Endothelial cell of umbilical vein (primary cell): ENCODE data around the gene LYSMD4. TPM values are rescaled to one million over a fixed set of nuclear protein-coding genes. Genes with fewer than 3 reads are reported as not detected.

Source experiments
- BruUV-seq: library from RNA; stranded (reverse); fragments of 400-500 nt; replicated peaks from 2 replicates; lab custom pipeline; 2021; lab: Mats Ljungman, UMichigan
- CTCF ChIA-PET: fragments of 300-600, 350-600 bp; sonication (Branson Sonifier 250); formaldehyde crosslinking; loops from one replicate; lab custom pipeline; 2021; ENCODE audit warnings: antibody characterized with exemption, inconsistent platforms; lab: Charles Lee
- POLR2A ChIA-PET: fragments of 300-600, 350-600 bp; sonication (Branson Sonifier 250); formaldehyde crosslinking; loops from one replicate; lab custom pipeline; 2021; ENCODE audit warnings: antibody characterized with exemption, inconsistent platforms; lab: Charles Lee
- DNase-seq: peaks from one replicate; pipeline ENCODE4 v3.0.0-alpha.2; 2011; ENCODE audit warnings: low read depth, low spot score
- FAIRE-seq: peaks from 2 replicates; lab custom pipeline; 2011; peaks lifted over from hg19 to GRCh38; lab: Jason Lieb, UNC
- H2AFZ ChIP-seq: 2 replicates; pipeline ENCODE4 v1.6.0; 2012; ENCODE audit warnings: low read depth, low read length, control low read depth, inconsistent platforms
- H3K27ac ChIP-seq: 2 replicates; pipeline ENCODE4 v1.5.1; 2011; ENCODE audit warnings: low read depth, mild to moderate bottlenecking, control low read depth, low read length, moderate library complexity; ENCODE audit not compliant: insufficient read depth
- H3K27me3 ChIP-seq, 2 experiments: 2 replicates each; pipeline versions ENCODE4 v1.6.0 to v1.6.1; 2011; ENCODE audit warnings: low read length in 2 of 2, mixed read lengths in 1 of 2; ENCODE audit not compliant: control insufficient read depth in 2 of 2, insufficient read depth in 2 of 2
- H3K36me3 ChIP-seq, 2 experiments: 2 replicates in 1 of 2; 3 replicates in 1 of 2; pipeline ENCODE4 v1.5.1; 2011; ENCODE audit warnings: low read length in 2 of 2, mild to moderate bottlenecking in 1 of 2, moderate library complexity in 1 of 2; ENCODE audit not compliant: control insufficient read depth in 2 of 2, insufficient read depth in 2 of 2; ENCODE audit errors: extremely low read depth in 1 of 2
- H3K4me1 ChIP-seq: 3 replicates; pipeline ENCODE4 v1.5.1; 2011; ENCODE audit warnings: mild to moderate bottlenecking, low read length; ENCODE audit not compliant: control insufficient read depth, insufficient read depth; ENCODE audit errors: extremely low read depth
- H3K4me2 ChIP-seq: 2 replicates; pipeline ENCODE4 v1.6.1; 2011; ENCODE audit warnings: low read length, control low read depth, mixed read lengths; ENCODE audit not compliant: insufficient read depth
- H3K4me3 ChIP-seq, 3 experiments: fragments of 200-600 bp in 1 of 3; sonication (generic), shearing (Covaris generic) in 1 of 3; replicated peaks in 1 of 3; 2 replicates each; pipeline ENCODE4 v1.5.1; 2011 to 2016; ENCODE audit warnings: control low read depth in 3 of 3, low read length in 3 of 3, mild to moderate bottlenecking in 2 of 3, inconsistent platforms in 1 of 3, low read depth in 1 of 3, moderate library complexity in 1 of 3; ENCODE audit not compliant: insufficient read depth in 1 of 3
- H3K79me2 ChIP-seq: 2 replicates; pipeline ENCODE4 v1.6.0; 2012; ENCODE audit warnings: low read length, inconsistent platforms; ENCODE audit not compliant: control insufficient read depth, insufficient read depth
- H3K9ac ChIP-seq: replicated peaks from 2 replicates; pipeline ENCODE3; 2011; ENCODE audit warnings: low read length, control low read depth; ENCODE audit not compliant: insufficient read depth; ENCODE audit errors: extremely low read depth
- H3K9me1 ChIP-seq: replicated peaks from 3 replicates; pipeline ENCODE4 v1.6.0; 2011; ENCODE audit warnings: mild to moderate bottlenecking, low read length; ENCODE audit not compliant: control insufficient read depth, insufficient read depth; ENCODE audit errors: extremely low read depth
- H3K9me3 ChIP-seq: replicated peaks from 2 replicates; pipeline ENCODE4 v1.5.1; 2012; ENCODE audit warnings: low read length, inconsistent platforms; ENCODE audit not compliant: control insufficient read depth, insufficient read depth
- H4K20me1 ChIP-seq: replicated peaks from 2 replicates; pipeline ENCODE3; 2011; ENCODE audit warnings: mild to moderate bottlenecking, low read length; ENCODE audit not compliant: control insufficient read depth, insufficient read depth; ENCODE audit errors: extremely low read depth
- CTCF ChIP-seq, 2 donors: IDR thresholded peaks; 1 replicate in 1 of 2; 2 replicates in 1 of 2; pipeline ENCODE4 v1.5.1; 2011; ENCODE audit warnings: low read length in 2 of 2, mild to moderate bottlenecking in 2 of 2, moderate library complexity in 2 of 2, control low read depth in 1 of 2, inconsistent platforms in 1 of 2, low read depth in 1 of 2; ENCODE audit not compliant: insufficient read depth in 1 of 2; ENCODE audit errors: extremely low read depth in 1 of 2
- EZH2 ChIP-seq: IDR thresholded peaks from 2 replicates; pipeline ENCODE4 v1.6.1; 2012; ENCODE audit warnings: borderline replicate concordance, low read depth, mild to moderate bottlenecking, moderate library complexity, low read length, inconsistent platforms; ENCODE audit not compliant: severe bottlenecking
- FOS ChIP-seq: IDR thresholded peaks from 2 replicates; pipeline ENCODE4 v1.6.1; 2011; ENCODE audit warnings: mild to moderate bottlenecking, low read length, moderate library complexity, borderline replicate concordance; ENCODE audit not compliant: insufficient read depth
- GATA2 ChIP-seq: IDR thresholded peaks from 2 replicates; pipeline ENCODE4 v1.7.0; 2011; ENCODE audit warnings: low read depth, mild to moderate bottlenecking, moderate library complexity, mixed read lengths, low read length; ENCODE audit not compliant: insufficient read length, insufficient read depth
- JUN ChIP-seq: IDR thresholded peaks from 2 replicates; pipeline ENCODE4 v1.6.1; 2011; ENCODE audit warnings: borderline replicate concordance, low read depth; ENCODE audit not compliant: insufficient read length, insufficient read depth
- MYC ChIP-seq: IDR thresholded peaks from one replicate; pipeline ENCODE4 v1.6.1; 2011; ENCODE audit warnings: mild to moderate bottlenecking, low read depth, low read length
- POLR2A ChIP-seq: IDR thresholded peaks from 2 replicates; pipeline ENCODE4 v1.6.1; 2012; ENCODE audit warnings: low read depth, mild to moderate bottlenecking, control low read depth, low read length
- POLR2AphosphoS5 ChIP-seq: IDR thresholded peaks from 2 replicates; pipeline ENCODE4 v1.6.1; 2012; ENCODE audit warnings: low read depth, mild to moderate bottlenecking, control low read depth, low read length, moderate library complexity; ENCODE audit not compliant: insufficient read depth
- dilution Hi-C: fragments of 300-500 bp; cut with MboI; formaldehyde crosslinking; loops from one replicate; pipeline ENCODE4 v1.15.0; 2019; ENCODE audit warnings: low sequenced_read_pairs; ENCODE audit not compliant: extremely low pct_ligation_motif_present
- intact Hi-C: fragments of 100-400 bp; cut with micrococcal nuclease; formaldehyde crosslinking; loops from one replicate; pipeline ENCODE4 v1.10.0; 2022
- polyA plus RNA-seq, 4 experiments: library from polyadenylated mRNA; depleted of rRNA in 3 of 4; stranded (reverse) in 3 of 4; unstranded in 1 of 4; fragments of >200 nt; gene quantifications; 2 replicates each; pipeline versions ENCODE4 v1.2.1 to v1.2.3, GENCODE V29; 2011 to 2012; ENCODE audit warnings: missing spikeins in 1 of 4
- total RNA-seq: library from RNA; stranded (reverse); gene quantifications from 2 replicates; pipeline ENCODE4 v1.2.3, GENCODE V29; 2021
- TF ChIP-seq, protein P1 (sequence below): IDR thresholded peaks from 2 replicates; pipeline ENCODE4 v1.6.1; 2011; ENCODE audit not compliant: insufficient read depth, insufficient read length

The LYSMD4 gene
- total and polyA plus RNA-seq, 2 donors (not counting 3 experiments of a cell fraction or from before 2014, with no cell fraction given): 7.0 to 7.1 TPM

DNA sequence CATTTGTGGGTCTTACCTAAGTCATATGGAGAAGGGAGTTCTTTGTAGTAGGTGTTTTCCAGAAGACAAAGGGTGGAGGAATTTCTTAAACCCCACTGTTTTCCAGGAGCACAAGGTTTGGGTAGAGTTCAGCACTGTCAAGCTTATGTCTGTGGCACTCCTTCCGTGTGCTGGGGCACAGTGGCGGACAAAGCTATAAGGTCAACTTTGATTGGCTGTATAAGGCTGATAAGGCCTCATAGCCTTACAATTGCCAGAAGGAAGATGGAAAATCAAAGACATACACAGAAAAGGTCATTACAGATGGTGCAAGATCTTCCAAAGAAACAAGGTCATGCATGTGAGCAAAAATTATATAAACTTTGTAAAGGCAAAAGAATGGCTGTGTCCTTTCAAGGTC is 3.5 kb upstream of the LYSMD4 start:
- CTCF ChIA-PET: interaction anchor here (1.4 to 1.9 kb wide), 2 partner anchors 19 to 464 kb away, joined by 4 to 11 read pairs; no protein-coding TSS in a partner anchor

More for the DNA sequence above, 3.5 kb upstream of the LYSMD4 start:
- Histone ChIP-seq H3K79me2 (no peaks in the 10 kb centered on the region), H3K9me3 (no peaks in the 10 kb centered on the region), H3K27ac (no peak overlapping the region), H3K4me1 (peaks cover 5% of the 10 kb centered on the region), H3K9ac (no peak overlapping the region), H3K27me3 (no peaks in the 10 kb centered on the region), H2AFZ (no peak overlapping the region), H4K20me1 (no peaks in the 10 kb centered on the region), H3K9me1 (no peaks in the 10 kb centered on the region), H3K4me3 (no peak overlapping the region), H3K4me2 (no peak overlapping the region), H3K36me3 (no peaks in the 10 kb centered on the region)
- TF ChIP-seq EZH2 (no peak), POLR2AphosphoS5 (no peak), JUN (no peak), GATA2 (no peak), CTCF (IDR thresholded peaks at IDR 0.05; ENCODE audit: extremely low read depth in 1 of 2, insufficient read depth in 1 of 2, low read depth in 1 of 2, low read length in 2 of 2) (no peak), POLR2A (no peak), MYC (no peak), FOS (no peak)
- TF ChIP-seq, protein P1, sequence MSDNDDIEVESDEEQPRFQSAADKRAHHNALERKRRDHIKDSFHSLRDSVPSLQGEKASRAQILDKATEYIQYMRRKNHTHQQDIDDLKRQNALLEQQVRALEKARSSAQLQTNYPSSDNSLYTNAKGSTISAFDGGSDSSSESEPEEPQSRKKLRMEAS: no peak
- POLR2A ChIA-PET: no interaction called here
- FAIRE-seq: no peak
- dilution Hi-C loops: no loop called here
- intact Hi-C loops: no loop called here
- BruUV-seq: no TSS peak
- no peak for DNase-seq
